GM12874 (cell line): ENCODE measurements around the gene WIPI1.

ENCODE experiments used
- TF ChIP-seq, protein P1 (sequence below): IDR thresholded peaks from 2 replicates; pipeline ENCODE4 v1.5.1; 2011; ENCODE audit warnings: low read depth, mild to moderate bottlenecking, control low read depth, low read length, moderate library complexity; ENCODE audit not compliant: insufficient read depth

WIPI1 gene

GRCh38 chr17:68383443-68384321 lies 73.6 kb downstream of the WIPI1 start:
- TF ChIP-seq, protein P1, sequence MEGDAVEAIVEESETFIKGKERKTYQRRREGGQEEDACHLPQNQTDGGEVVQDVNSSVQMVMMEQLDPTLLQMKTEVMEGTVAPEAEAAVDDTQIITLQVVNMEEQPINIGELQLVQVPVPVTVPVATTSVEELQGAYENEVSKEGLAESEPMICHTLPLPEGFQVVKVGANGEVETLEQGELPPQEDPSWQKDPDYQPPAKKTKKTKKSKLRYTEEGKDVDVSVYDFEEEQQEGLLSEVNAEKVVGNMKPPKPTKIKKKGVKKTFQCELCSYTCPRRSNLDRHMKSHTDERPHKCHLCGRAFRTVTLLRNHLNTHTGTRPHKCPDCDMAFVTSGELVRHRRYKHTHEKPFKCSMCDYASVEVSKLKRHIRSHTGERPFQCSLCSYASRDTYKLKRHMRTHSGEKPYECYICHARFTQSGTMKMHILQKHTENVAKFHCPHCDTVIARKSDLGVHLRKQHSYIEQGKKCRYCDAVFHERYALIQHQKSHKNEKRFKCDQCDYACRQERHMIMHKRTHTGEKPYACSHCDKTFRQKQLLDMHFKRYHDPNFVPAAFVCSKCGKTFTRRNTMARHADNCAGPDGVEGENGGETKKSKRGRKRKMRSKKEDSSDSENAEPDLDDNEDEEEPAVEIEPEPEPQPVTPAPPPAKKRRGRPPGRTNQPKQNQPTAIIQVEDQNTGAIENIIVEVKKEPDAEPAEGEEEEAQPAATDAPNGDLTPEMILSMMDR, result no peak

DNA sequence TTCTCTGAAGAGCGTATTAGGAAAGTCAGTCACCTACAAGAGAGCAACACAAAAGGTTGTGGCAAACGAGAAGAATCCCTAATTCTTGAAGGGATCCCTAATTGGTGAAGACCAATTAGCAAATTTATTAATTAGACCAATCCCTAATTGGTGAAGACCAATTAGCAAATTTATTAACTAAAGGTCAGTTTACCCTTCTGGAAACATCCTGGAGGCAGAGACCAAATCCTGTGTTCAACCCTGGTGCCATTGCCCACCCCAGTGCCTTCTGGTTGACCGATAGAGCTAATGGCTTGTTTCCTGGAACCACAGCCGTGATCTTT lies 74.2 kb downstream of the WIPI1 start:
- TF ChIP-seq, protein P1, result no peak

DNA sequence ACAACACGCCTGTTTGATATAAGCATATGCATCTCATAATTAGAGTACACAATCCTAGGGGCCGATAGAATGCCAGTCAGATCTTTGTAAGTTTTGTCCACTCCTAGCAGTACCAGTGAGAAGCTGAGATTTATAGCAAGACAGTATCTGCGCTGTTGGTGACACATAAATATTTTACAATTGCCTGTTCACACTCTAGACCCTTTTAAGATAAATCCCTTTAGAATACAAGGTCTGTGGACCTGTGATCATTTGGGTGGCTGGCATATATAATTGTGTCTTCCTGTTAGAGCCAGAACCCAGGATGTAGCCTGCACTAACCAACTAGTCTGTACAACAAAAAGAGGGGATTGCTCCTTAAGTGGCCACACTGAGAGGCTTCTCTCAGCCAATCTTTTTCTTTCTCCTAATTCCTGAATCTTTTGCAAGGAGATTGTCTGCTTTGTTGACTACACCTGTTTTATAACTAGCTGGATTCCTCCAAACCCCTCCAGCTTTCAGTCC lies 74.7 kb downstream of the WIPI1 start:
- TF ChIP-seq, protein P1, result no peak

DNA sequence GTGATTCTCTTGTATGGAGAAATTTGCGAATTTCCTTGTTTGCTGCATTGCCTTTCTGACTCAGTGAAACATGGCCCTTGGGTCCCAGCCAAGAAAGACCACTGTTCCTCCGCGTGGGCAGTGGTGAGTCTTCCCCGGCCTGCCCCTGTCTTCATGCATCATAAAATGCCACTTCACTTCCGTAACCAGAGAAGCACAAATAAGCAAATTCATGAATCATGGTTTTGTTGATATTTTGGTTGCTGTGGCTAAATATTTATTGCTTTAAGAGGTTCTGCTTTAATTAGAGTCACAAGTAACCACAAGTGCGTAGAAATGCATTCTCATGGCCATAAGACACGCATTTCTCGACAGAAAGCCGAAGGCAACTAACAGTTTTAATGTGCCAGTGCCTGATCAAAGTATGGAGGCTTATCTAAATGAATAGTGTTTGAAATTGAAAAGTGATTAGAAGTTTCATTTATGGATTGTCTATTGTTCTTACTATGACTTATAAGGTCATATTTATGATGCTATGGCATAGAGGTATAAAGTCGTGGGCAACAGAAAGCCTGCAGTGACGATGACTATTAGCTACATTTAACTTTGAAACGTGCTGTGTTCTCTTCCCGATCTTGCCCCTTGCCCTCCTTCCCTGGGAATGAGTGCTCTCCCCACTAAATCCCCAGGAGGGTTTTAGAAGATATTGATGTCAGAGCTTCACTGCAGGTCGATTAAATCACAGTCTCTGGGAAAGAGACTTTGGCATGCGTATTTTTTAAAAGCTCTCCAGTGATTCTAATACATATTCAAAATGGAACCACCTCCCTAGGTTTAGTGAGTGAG lies 76.0 kb downstream of the WIPI1 start:
- TF ChIP-seq, protein P1, result no peak

DNA sequence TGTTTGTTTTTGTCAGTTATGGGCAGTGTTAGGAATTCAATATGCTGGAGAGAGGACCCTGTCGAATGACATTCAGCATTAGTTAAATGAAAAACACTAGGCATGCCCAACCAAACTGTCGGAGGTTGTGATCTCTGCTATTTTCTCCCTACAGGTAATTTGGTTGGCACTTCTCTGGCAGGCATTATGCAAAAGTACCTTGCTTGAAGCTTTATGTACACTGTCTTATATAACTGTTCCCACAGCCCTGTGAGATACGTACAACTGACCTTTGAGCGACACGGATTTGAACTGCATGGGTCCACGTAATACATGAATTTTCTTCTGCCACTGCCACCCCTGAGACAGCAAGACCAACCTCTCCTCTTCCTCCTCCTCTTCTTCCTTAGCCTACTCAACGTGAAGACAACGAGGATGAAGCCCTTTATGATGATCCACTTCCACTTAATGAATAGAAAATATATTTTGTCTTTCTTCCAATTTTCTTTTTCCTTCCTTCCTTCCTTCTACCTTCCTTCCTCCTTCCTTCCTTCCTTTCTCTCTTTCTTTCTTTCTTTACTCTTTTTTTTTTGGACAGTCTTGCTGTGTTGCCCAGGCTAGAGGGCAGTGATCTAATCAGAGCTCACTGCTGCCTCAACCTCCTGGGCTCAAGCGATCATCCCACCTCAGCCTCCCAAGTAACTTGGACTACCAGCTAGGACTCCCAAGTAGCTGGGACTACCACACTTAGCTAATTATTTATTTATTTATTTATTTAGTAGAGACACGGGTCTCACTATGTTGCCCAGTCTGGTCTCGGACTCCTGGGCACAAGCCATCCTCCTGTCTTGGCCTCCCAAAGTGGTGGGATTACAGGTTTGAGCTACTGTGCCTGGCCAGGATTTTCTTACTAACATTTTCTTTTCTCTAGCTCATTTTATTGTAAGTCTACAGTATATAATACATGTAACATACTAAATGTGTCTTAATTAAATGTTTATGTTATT lies 77.3 kb downstream of the WIPI1 start:
- TF ChIP-seq, protein P1, result no peak

- TF ChIP-seq, protein P1, result no peak
Measured at GRCh38 chr17:68379177-68379510, 78.2 kb downstream of the WIPI1 start.
